Natural killer cell (primary cell): ENCODE data around the gene BGN. TPM values are rescaled to one million over a fixed set of nuclear protein-coding genes. Genes with fewer than 3 reads are reported as not detected.

Experiments used
- ATAC-seq, 3 donors: fragments of 150-1000 bp in 2 of 3; fragments of 200-7000 bp in 1 of 3; cut with Tn5 transposase; 1 replicate in 1 of 3; 2 replicates in 2 of 3; pipeline ENCODE4 v1.10.0; 2021; ENCODE audit warnings: mild to moderate bottlenecking in 2 of 3, moderate library complexity in 2 of 3
- DNase-seq, 2 donors: peaks; one replicate each; pipeline versions ENCODE4 v3.0.0 to v3.0.0-alpha.2; 2013 to 2021; ENCODE audit warnings: mixed read lengths in 1 of 2
- H3K27ac ChIP-seq: one replicate; pipeline ENCODE4 v1.5.1; 2013; ENCODE audit warnings: mild to moderate bottlenecking, low read length
- H3K27me3 ChIP-seq: one replicate; pipeline ENCODE4 v1.6.1; 2013; ENCODE audit warnings: low read length; ENCODE audit not compliant: control insufficient read depth, insufficient read depth
- H3K36me3 ChIP-seq: one replicate; pipeline ENCODE4 v1.6.1; 2013; ENCODE audit warnings: low read length; ENCODE audit not compliant: control insufficient read depth, insufficient read depth
- H3K4me1 ChIP-seq: one replicate; pipeline ENCODE4 v1.6.1; 2013; ENCODE audit warnings: low read length; ENCODE audit not compliant: control insufficient read depth, insufficient read depth
- H3K4me3 ChIP-seq: one replicate; pipeline ENCODE4 v1.5.1; 2013; ENCODE audit warnings: low read length
- H3K9me3 ChIP-seq: one replicate; pipeline ENCODE4 v1.6.1; 2013; ENCODE audit warnings: low read length; ENCODE audit not compliant: control insufficient read depth, insufficient read depth
- H3K27ac Mint-ChIP-seq, 2 donors: one replicate each; pipeline ENCODE4 v1.8.0; 2022; ENCODE audit warnings: mild to moderate bottlenecking in 2 of 2, mixed read lengths in 2 of 2, moderate library complexity in 1 of 2
- H3K27me3 Mint-ChIP-seq, 2 donors: one replicate each; pipeline ENCODE4 v1.8.0; 2022; ENCODE audit warnings: low read depth in 2 of 2, mixed read lengths in 2 of 2
- H3K36me3 Mint-ChIP-seq: one replicate; pipeline ENCODE4 v1.8.0; 2022; ENCODE audit warnings: mixed read lengths
- H3K4me1 Mint-ChIP-seq, 2 donors: one replicate each; pipeline ENCODE4 v1.8.0; 2022; ENCODE audit warnings: mixed read lengths in 2 of 2
- H3K4me3 Mint-ChIP-seq: one replicate; pipeline ENCODE4 v1.8.0; 2022; ENCODE audit warnings: mild to moderate bottlenecking, moderate library complexity, mixed read lengths
- H3K9me3 Mint-ChIP-seq, 2 donors: one replicate each; pipeline ENCODE4 v1.8.0; 2022; ENCODE audit warnings: mixed read lengths in 2 of 2
- CTCF ChIP-seq: fragments of 200-600 bp; IDR thresholded peaks from one replicate; pipeline ENCODE4 v1.8.0; 2022; ENCODE audit warnings: antibody characterized with exemption
- WGBS: methylation state at CpG from one replicate; pipeline ENCODE4 v1.1.7; 2013; ENCODE audit warnings: missing lambda C conversion rate; ENCODE audit not compliant: insufficient coverage; 5-methylcytosine and 5-hydroxymethylcytosine counted together
- intact Hi-C: fragments of 100-400 bp; cut with micrococcal nuclease; formaldehyde crosslinking; loops from one replicate; pipeline ENCODE4 v1.14.2; 2022
- total RNA-seq, 4 donors: library from RNA; stranded (reverse); fragments of 120-200 nt in 1 of 4; gene quantifications; one replicate each; pipeline versions ENCODE4 v1.2.3 to v1.2.4, GENCODE V29; 2013 to 2022

The BGN gene
- total RNA-seq, 3 donors from 2014 or later (not counting 1 experiment from before 2014, with no cell fraction given), result not detected

GRCh38 chrX:153537526-153538295 is 42.9 kb downstream of the BGN start:
- no peaks in the 10 kb centered on the region for H3K9me3 ChIP-seq
- Mint-ChIP-seq H3K4me1 (no peaks in the 10 kb centered on the region), H3K27me3 (peaks cover 0 to 2% of the 10 kb centered on the region in 2 donors), H3K9me3 (no peaks in the 10 kb centered on the region), H3K4me3 (no peak overlapping the region), H3K27ac (no peak overlapping the region), H3K36me3 (no peaks in the 10 kb centered on the region)
- 85% methylated on average over 26 of the region's 26 CpGs for WGBS
- H3K27me3 ChIP-seq, result no peaks in the 10 kb centered on the region
- no peaks in the 10 kb centered on the region for H3K36me3 ChIP-seq
- no peak overlapping the region for H3K4me3 ChIP-seq
- ATAC-seq (no peak), DNase-seq (no peak)
- no peak overlapping the region for H3K27ac ChIP-seq
- intact Hi-C loops, result loop anchor here (5.0 kb wide), 1 partner anchor 130 kb away; no protein-coding TSS in a partner anchor
- peaks cover 4% of the 10 kb centered on the region for H3K4me1 ChIP-seq
- TF ChIP-seq CTCF, result no peak

GRCh38 chrX:153538424-153538823 is 43.6 kb downstream of the BGN start:
- no peak overlapping the region for H3K27ac Mint-ChIP-seq
- ATAC-seq, result no peak
- no peak overlapping the region for H3K4me3 ChIP-seq
- intact Hi-C loops, result loop anchor here (5.0 kb wide), 1 partner anchor 129 kb away; no protein-coding TSS in a partner anchor
- H3K4me1 Mint-ChIP-seq, result no peaks in the 10 kb centered on the region
- TF ChIP-seq CTCF, result no peak
- no peak overlapping the region for H3K4me3 Mint-ChIP-seq
- no peak overlapping the region for H3K27ac ChIP-seq
- no peaks in the 10 kb centered on the region for H3K9me3 ChIP-seq
- H3K36me3 ChIP-seq, result no peaks in the 10 kb centered on the region
- no peak for DNase-seq
- H3K27me3 Mint-ChIP-seq, result peaks cover 0 to 2% of the 10 kb centered on the region in 2 donors
- WGBS, result 86% methylated on average over 17 of the region's 17 CpGs
- H3K36me3 Mint-ChIP-seq, result no peaks in the 10 kb centered on the region
- H3K9me3 Mint-ChIP-seq, result no peaks in the 10 kb centered on the region
- H3K4me1 ChIP-seq, result peaks cover 4% of the 10 kb centered on the region
- H3K27me3 ChIP-seq, result no peaks in the 10 kb centered on the region

- Mint-ChIP-seq H3K27me3 (peaks cover 0 to 2% of the 10 kb centered on the region in 2 donors), H3K36me3 (no peaks in the 10 kb centered on the region), H3K27ac (no peak overlapping the region), H3K4me1 (no peaks in the 10 kb centered on the region), H3K9me3 (no peaks in the 10 kb centered on the region), H3K4me3 (no peak overlapping the region)
- Histone ChIP-seq H3K36me3 (no peaks in the 10 kb centered on the region), H3K27ac (no peak overlapping the region), H3K9me3 (no peaks in the 10 kb centered on the region), H3K4me1 (peaks cover 4% of the 10 kb centered on the region), H3K4me3 (no peak overlapping the region), H3K27me3 (no peaks in the 10 kb centered on the region)
- 38% methylated on average over 28 of the region's 31 CpGs for whole genome bisulfite sequencing
- peak; percentile 41 to 73 for DNase-seq
- peak; percentile 81 to 90 (median 89) for ATAC-seq
- intact Hi-C loops, result loop anchor here (5.0 kb wide), 1 partner anchor 128 kb away; no protein-coding TSS in a partner anchor
- peak; percentile 68 for TF ChIP-seq CTCF
Observed at GRCh38 chrX:153539171-153539978, 44.6 kb downstream of the BGN start.
